ENCODE data around the gene UBE3D. TPM values are rescaled to one million over a fixed set of nuclear protein-coding genes. Genes with fewer than 3 reads are reported as not detected.

Gene UBE3D
- total RNA-seq, 1 experiment from 2014 or later, result 5.5 TPM

GRCh38 chr6:83097204-83097603 lies 31.6 kb upstream of the UBE3D start:
- ChIA-PET POLR2A (ENCODE audit: unreplicated experiment) (no interaction called here), CTCF (no interaction called here)
- no peak for DNase-seq
- TF ChIP-seq EZH2 (IDR thresholded peaks at IDR 0.05; ENCODE audit: low read depth) (no peak), CTCF (conservative IDR thresholded peaks at IDR 0.05) (no peak)
- Histone ChIP-seq H3K9me3 (ENCODE audit: insufficient read depth, low read depth) (no peaks in the 10 kb centered on the region), H3F3A (ENCODE audit: insufficient read depth, low read depth) (no peaks in the 10 kb centered on the region), H2AFZ (no peak overlapping the region), H3K27me3 (ENCODE audit: insufficient read depth, low read depth) (no peaks in the 10 kb centered on the region), H3K79me2 (ENCODE audit: low read depth) (no peaks in the 10 kb centered on the region), H3K4me1 (replicated peaks; ENCODE audit: insufficient read depth) (no peaks in the 10 kb centered on the region), H3K4me2 (no peak overlapping the region), H3K36me3 (ENCODE audit: low read depth) (no peaks in the 10 kb centered on the region), H3K4me3 (no peak overlapping the region), H3K9me2 (ENCODE audit: insufficient read depth) (no peaks in the 10 kb centered on the region), H3K27ac (no peak overlapping the region), H4K20me1 (ENCODE audit: insufficient read depth) (no peaks in the 10 kb centered on the region)
- intact Hi-C loops (cut with micrococcal nuclease; ENCODE audit: unreplicated experiment), result no loop called here
- BruUV-seq (replicated peaks), result no TSS peak

- no peak overlapping the region for H3K4me3 ChIP-seq
- H3K36me3 ChIP-seq (ENCODE audit: low read depth), result no peaks in the 10 kb centered on the region
- no peaks in the 10 kb centered on the region for H4K20me1 ChIP-seq (ENCODE audit: insufficient read depth)
- no peaks in the 10 kb centered on the region for H3K9me3 ChIP-seq (ENCODE audit: insufficient read depth, low read depth)
- BruUV-seq (replicated peaks), result no TSS peak
- no peaks in the 10 kb centered on the region for H3K27me3 ChIP-seq (ENCODE audit: insufficient read depth, low read depth)
- intact Hi-C loops (cut with micrococcal nuclease; ENCODE audit: unreplicated experiment), result no loop called here
- ChIA-PET POLR2A (ENCODE audit: unreplicated experiment) (no interaction called here), CTCF (no interaction called here)
- no peak overlapping the region for H3K27ac ChIP-seq
- no peaks in the 10 kb centered on the region for H3F3A ChIP-seq (ENCODE audit: insufficient read depth, low read depth)
- DNase-seq, result no peak
- no peaks in the 10 kb centered on the region for H3K9me2 ChIP-seq (ENCODE audit: insufficient read depth)
- TF ChIP-seq EZH2 (IDR thresholded peaks at IDR 0.05; ENCODE audit: low read depth) (no peak), CTCF (conservative IDR thresholded peaks at IDR 0.05) (no peak)
- no peaks in the 10 kb centered on the region for H3K79me2 ChIP-seq (ENCODE audit: low read depth)
- no peaks in the 10 kb centered on the region for H3K4me1 ChIP-seq (replicated peaks; ENCODE audit: insufficient read depth)
- H2AFZ ChIP-seq, result no peak overlapping the region
- H3K4me2 ChIP-seq, result no peak overlapping the region
Measured at GRCh38 chr6:83096791-83097190, 31.1 kb upstream of the UBE3D start.

GRCh38 chr6:83092756-83093399 lies 27.2 kb upstream of the UBE3D start:
- no peaks in the 10 kb centered on the region for H3K79me2 ChIP-seq (ENCODE audit: low read depth)
- no TSS peak for BruUV-seq (replicated peaks)
- ChIA-PET POLR2A (ENCODE audit: unreplicated experiment) (no interaction called here), CTCF (no interaction called here)
- no peaks in the 10 kb centered on the region for H3F3A ChIP-seq (ENCODE audit: insufficient read depth, low read depth)
- no peaks in the 10 kb centered on the region for H3K4me1 ChIP-seq (replicated peaks; ENCODE audit: insufficient read depth)
- no peak overlapping the region for H3K27ac ChIP-seq
- H3K4me2 ChIP-seq, result no peak overlapping the region
- H3K36me3 ChIP-seq (ENCODE audit: low read depth), result no peaks in the 10 kb centered on the region
- TF ChIP-seq CTCF (conservative IDR thresholded peaks at IDR 0.05) (no peak), EZH2 (IDR thresholded peaks at IDR 0.05; ENCODE audit: low read depth) (no peak)
- no peak overlapping the region for H3K4me3 ChIP-seq
- H3K27me3 ChIP-seq (ENCODE audit: insufficient read depth, low read depth), result no peaks in the 10 kb centered on the region
- no peak overlapping the region for H2AFZ ChIP-seq
- no peaks in the 10 kb centered on the region for H3K9me3 ChIP-seq (ENCODE audit: insufficient read depth, low read depth)
- no peaks in the 10 kb centered on the region for H4K20me1 ChIP-seq (ENCODE audit: insufficient read depth)
- no peaks in the 10 kb centered on the region for H3K9me2 ChIP-seq (ENCODE audit: insufficient read depth)
- intact Hi-C loops (cut with micrococcal nuclease; ENCODE audit: unreplicated experiment), result no loop called here
- DNase-seq, result no peak
